ENCODE measurements around the gene BANK1. TPM values are rescaled to one million over a fixed set of nuclear protein-coding genes. Genes with fewer than 3 reads are reported as not detected.

BANK1 gene
- total and polyA plus RNA-seq, 2 of the 4 experiments (the other 2 are of a cell fraction), result under 0.01 to 0.51 TPM

- Histone ChIP-seq H3K36me3 (ENCODE audit: control insufficient read depth, insufficient read depth, low read length) (no peaks in the 10 kb centered on the region), H2AK9ac (replicated peaks; ENCODE audit: low read depth, low read length, poor library complexity) (no peak overlapping the region), H3K9ac (ENCODE audit: low read depth, low read length) (no peak overlapping the region), H3K9me3 (ENCODE audit: control insufficient read depth, insufficient read depth, low read length) (no peaks in the 10 kb centered on the region), H3K9me1 (ENCODE audit: insufficient read depth, low read length) (no peaks in the 10 kb centered on the region), H3K4me3 (ENCODE audit: insufficient read depth, low read depth, low read length) (no peak overlapping the region), H3K27me3 (ENCODE audit: control insufficient read depth, insufficient read depth, low read length) (no peaks in the 10 kb centered on the region), H2BK15ac (ENCODE audit: low read depth, low read length) (no peak overlapping the region), H4K8ac (ENCODE audit: low read depth in 2 of 2, low read length in 2 of 2) (no peak overlapping the region), H3K4me1 (ENCODE audit: control insufficient read depth, insufficient read depth, low read length) (peaks cover 1% of the 10 kb centered on the region; the same call in 1 of the 2 replicates), H3K23ac (ENCODE audit: low read depth, low read length) (no peak overlapping the region), H3K18ac (ENCODE audit: low read depth, low read length) (no peak overlapping the region), H2BK5ac (ENCODE audit: low read depth, low read length, poor library complexity, severe bottlenecking) (no peak overlapping the region), H3K79me1 (ENCODE audit: low read depth in 1 of 2, low read length in 2 of 2) (no peaks in the 10 kb centered on the region), H2AFZ (replicated peaks; ENCODE audit: low read length, poor library complexity) (no peak overlapping the region), H2BK20ac (ENCODE audit: low read depth, low read length) (no peak overlapping the region), H3K4ac (ENCODE audit: low read depth, low read length) (no peak overlapping the region), H3K56ac (ENCODE audit: extremely low read depth, insufficient read depth, low read length) (no peak overlapping the region), H4K5ac (ENCODE audit: low read depth, low read length) (no peak overlapping the region), H2AK5ac (ENCODE audit: low read depth, low read length) (no peak overlapping the region), H3K4me2 (ENCODE audit: low read depth, low read length) (no peak overlapping the region), H4K20me1 (ENCODE audit: insufficient read depth, low read length) (no peaks in the 10 kb centered on the region), H3K27ac (ENCODE audit: insufficient read depth, low read length) (no peak overlapping the region), H4K91ac (ENCODE audit: insufficient read depth, low read depth, low read length) (no peak overlapping the region), H2BK120ac (ENCODE audit: low read depth, low read length) (no peak overlapping the region), H3K14ac (replicated peaks; ENCODE audit: low read depth, low read length) (no peak overlapping the region)
- in situ Hi-C loops (cut with MboI; ENCODE audit: low sequenced_read_pairs), result no loop called here
- WGBS, 2 experiments (ENCODE audit: extremely low coverage in 2 of 2, insufficient read length in 1 of 2), result no CpG with 5 or more reads among the region's 2 CpGs
- no TSS peak for BruUV-seq (replicated peaks)
- TF ChIP-seq BHLHE40 (IDR thresholded peaks at IDR 0.05; ENCODE audit: low read depth, low read length) (no peak), SMC3 (IDR thresholded peaks at IDR 0.05; ENCODE audit: low read depth, low read length) (no peak), CHD1 (IDR thresholded peaks at IDR 0.05; ENCODE audit: low read depth, low read length) (no peak), MAZ (IDR thresholded peaks at IDR 0.05; ENCODE audit: borderline replicate concordance, low read depth, low read length) (no peak), CTCF (conservative IDR thresholded peaks at IDR 0.05; ENCODE audit: low read depth, low read length) (no peak), FOS (IDR thresholded peaks at IDR 0.05; ENCODE audit: low read depth, low read length) (no peak), ELK1 (IDR thresholded peaks at IDR 0.05; ENCODE audit: borderline replicate concordance, low read depth, low read length) (no peak), POLR2A (IDR thresholded peaks at IDR 0.05; ENCODE audit: low read depth, low read length) (no peak)
- no peak for DNase-seq
- CTCF ChIA-PET, result no interaction called here
- POLR2A ChIA-PET (ENCODE audit: unreplicated experiment), result no interaction called here
- no peak for ATAC-seq (ENCODE audit: low read depth)
- intact Hi-C loops (cut with micrococcal nuclease), result no loop called here
- dilution Hi-C loops (cut with HindIII; ENCODE audit: low sequenced_read_pairs, unreplicated experiment), result no loop called here
Observed at GRCh38 chr4:101967697-101968346, 177.3 kb downstream of the BANK1 start.
